Measurements from ENCODE around the gene CATSPERD. TPM values are rescaled to one million over a fixed set of nuclear protein-coding genes. Genes with fewer than 3 reads are reported as not detected.

Gene CATSPERD
- total RNA-seq, 1 donor from 2014 or later: not detected

- TF ChIP-seq CTCF (IDR thresholded peaks at IDR 0.05; ENCODE audit: insufficient read depth, low read length, severe bottlenecking): no peak
- Histone ChIP-seq H3K4me3 (ENCODE audit: low read depth, low read length) (no peak overlapping the region), H3K27me3 (ENCODE audit: control insufficient read depth, insufficient read depth, low read length) (no peaks in the 10 kb centered on the region), H3K36me3 (ENCODE audit: control insufficient read depth, insufficient read depth, low read length) (peaks cover 44% of the 10 kb centered on the region)
- DNase-seq (ENCODE audit: low read depth): no peak
- no peak for FAIRE-seq
These were observed 27.0 kb upstream of the CATSPERD start for GRCh38 chr19:5693195-5694166.

GRCh38 chr19:5694167-5694955 lies 26.1 kb upstream of the CATSPERD start:
- no peaks in the 10 kb centered on the region for H3K27me3 ChIP-seq (ENCODE audit: control insufficient read depth, insufficient read depth, low read length)
- H3K4me3 ChIP-seq (ENCODE audit: low read depth, low read length): no peak overlapping the region
- H3K36me3 ChIP-seq (ENCODE audit: control insufficient read depth, insufficient read depth, low read length): peaks cover 51% of the 10 kb centered on the region
- DNase-seq (ENCODE audit: low read depth) (no peak), FAIRE-seq (no peak)
- no peak for TF ChIP-seq CTCF (IDR thresholded peaks at IDR 0.05; ENCODE audit: insufficient read depth, low read length, severe bottlenecking)

GRCh38 chr19:5694956-5695648 lies 25.3 kb upstream of the CATSPERD start:
- Histone ChIP-seq H3K27me3 (ENCODE audit: control insufficient read depth, insufficient read depth, low read length) (no peaks in the 10 kb centered on the region), H3K36me3 (ENCODE audit: control insufficient read depth, insufficient read depth, low read length) (peaks cover 51% of the 10 kb centered on the region), H3K4me3 (ENCODE audit: low read depth, low read length) (no peak overlapping the region)
- DNase-seq (ENCODE audit: low read depth) (no peak), FAIRE-seq (no peak)
- TF ChIP-seq CTCF (IDR thresholded peaks at IDR 0.05; ENCODE audit: insufficient read depth, low read length, severe bottlenecking): no peak

GRCh38 chr19:5695649-5696195 lies 24.7 kb upstream of the CATSPERD start:
- Histone ChIP-seq H3K4me3 (ENCODE audit: low read depth, low read length) (no peak overlapping the region), H3K36me3 (ENCODE audit: control insufficient read depth, insufficient read depth, low read length) (peaks cover 55% of the 10 kb centered on the region), H3K27me3 (ENCODE audit: control insufficient read depth, insufficient read depth, low read length) (no peaks in the 10 kb centered on the region)
- DNase-seq (ENCODE audit: low read depth): no peak
- FAIRE-seq: no peak
- TF ChIP-seq CTCF (IDR thresholded peaks at IDR 0.05; ENCODE audit: insufficient read depth, low read length, severe bottlenecking): no peak

GRCh38 chr19:5696196-5697021 lies 24.0 kb upstream of the CATSPERD start:
- no peak for DNase-seq (ENCODE audit: low read depth)
- FAIRE-seq: no peak
- no peak for TF ChIP-seq CTCF (IDR thresholded peaks at IDR 0.05; ENCODE audit: insufficient read depth, low read length, severe bottlenecking)
- Histone ChIP-seq H3K27me3 (ENCODE audit: control insufficient read depth, insufficient read depth, low read length) (no peaks in the 10 kb centered on the region), H3K36me3 (ENCODE audit: control insufficient read depth, insufficient read depth, low read length) (peaks cover 53% of the 10 kb centered on the region), H3K4me3 (ENCODE audit: low read depth, low read length) (no peak overlapping the region)

All from bronchial epithelial cell (primary cell).